T-helper 2 cell treated with Interferon-gamma antibody and Interleukin-4, amounts not matched to agents 5 μg/mL and 100 μg/mL, for 36 hours (primary cell): ENCODE data around the gene KIF1A.
A peak's percentile ranks its signal among the peaks of the same experiment; 100 is the strongest.
"Not testable (repeated sequence)": the region's sequence is repeated elsewhere in the genome, so short reads cannot be mapped to it uniquely, and the experiment has no call there.

Experiments used
- DNase-seq: peaks from one replicate; pipeline ENCODE4 v3.0.0; 2021; ENCODE audit warnings: low spot score
- H3K27ac Mint-ChIP-seq: one replicate; pipeline ENCODE4 v1.8.0; 2021; ENCODE audit warnings: mild to moderate bottlenecking, mixed read lengths
- H3K27me3 Mint-ChIP-seq: one replicate; pipeline ENCODE4 v1.8.0; 2021; ENCODE audit warnings: low read depth, mixed read lengths
- H3K36me3 Mint-ChIP-seq: one replicate; pipeline ENCODE4 v1.8.0; 2021; ENCODE audit warnings: low read depth, mixed read lengths
- H3K4me1 Mint-ChIP-seq: one replicate; pipeline ENCODE4 v1.8.0; 2021; ENCODE audit warnings: low read depth, mixed read lengths
- H3K4me3 Mint-ChIP-seq: one replicate; pipeline ENCODE4 v1.8.0; 2022; ENCODE audit warnings: mild to moderate bottlenecking, moderate library complexity, mixed read lengths
- H3K9me3 Mint-ChIP-seq: one replicate; pipeline ENCODE4 v1.8.0; 2021; ENCODE audit warnings: mixed read lengths

The KIF1A gene

DNA sequence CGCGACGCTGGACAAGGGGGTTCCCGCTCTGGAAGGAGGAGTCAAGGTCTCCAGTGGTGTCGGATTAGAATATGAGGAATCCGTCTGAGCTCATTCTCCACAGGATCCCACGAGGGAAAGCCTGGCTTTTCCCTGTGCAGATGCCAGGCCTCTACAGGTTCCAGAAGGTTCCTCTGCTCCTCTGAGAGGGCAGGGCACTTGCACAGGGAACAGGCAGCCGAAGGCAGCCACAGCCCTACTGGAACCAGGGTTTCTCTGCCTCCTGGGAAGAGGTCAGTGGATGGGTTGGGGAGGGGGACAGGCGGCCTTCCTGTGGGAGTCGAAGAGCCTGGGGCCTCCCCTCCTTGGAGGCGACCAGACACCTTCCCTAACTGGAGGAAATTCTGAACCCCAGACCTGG is 130.0 kb downstream of the KIF1A start:
- no peak overlapping the region for H3K27ac Mint-ChIP-seq
- H3K9me3 Mint-ChIP-seq, result no peaks in the 10 kb centered on the region
- H3K4me3 Mint-ChIP-seq, result no peak overlapping the region
- H3K27me3 Mint-ChIP-seq, result peaks cover 8% of the 10 kb centered on the region
- peaks cover 5% of the 10 kb centered on the region for H3K4me1 Mint-ChIP-seq
- DNase-seq, result no peak
- no peaks in the 10 kb centered on the region for H3K36me3 Mint-ChIP-seq

DNA sequence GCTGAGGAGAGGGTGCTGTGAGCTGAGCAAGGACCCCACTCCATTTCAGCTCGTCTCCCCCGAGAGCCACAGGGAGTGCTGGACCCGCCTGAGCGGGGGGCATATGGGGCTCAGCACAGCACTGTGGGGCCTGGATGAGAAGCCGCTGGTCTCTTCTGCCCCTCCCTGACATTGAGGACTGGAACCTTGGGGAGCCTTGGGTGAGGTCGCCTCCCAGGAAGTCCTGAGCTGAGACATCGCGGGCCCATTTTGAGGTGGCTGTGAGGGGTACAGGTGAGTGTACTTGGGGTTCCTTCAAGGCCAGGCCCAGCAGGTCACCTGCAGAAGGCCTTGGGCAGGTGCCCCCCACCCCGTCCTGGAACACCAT is 131.5 kb downstream of the KIF1A start:
- DNase-seq, result peak; percentile 2

GRCh38 chr2:240687741-240688552 is 132.1 kb downstream of the KIF1A start:
- H3K36me3 Mint-ChIP-seq, result no peaks in the 10 kb centered on the region
- no peak overlapping the region for H3K27ac Mint-ChIP-seq
- H3K27me3 Mint-ChIP-seq, result peaks cover 8% of the 10 kb centered on the region
- H3K4me3 Mint-ChIP-seq, result no peak overlapping the region
- peaks cover 7% of the 10 kb centered on the region for H3K4me1 Mint-ChIP-seq
- no peaks in the 10 kb centered on the region for H3K9me3 Mint-ChIP-seq
- DNase-seq, result peak; percentile 2

More for the DNA sequence above, 131.5 kb downstream of the KIF1A start:
- Mint-ChIP-seq H3K4me3 (no peak overlapping the region), H3K4me1 (peaks cover 7% of the 10 kb centered on the region), H3K27me3 (peaks cover 8% of the 10 kb centered on the region), H3K9me3 (no peaks in the 10 kb centered on the region), H3K36me3 (no peaks in the 10 kb centered on the region), H3K27ac (no peak overlapping the region)

GRCh38 chr2:240687045-240687740 is 132.8 kb downstream of the KIF1A start:
- no peak overlapping the region for H3K4me3 Mint-ChIP-seq
- H3K27me3 Mint-ChIP-seq, result peaks cover 8% of the 10 kb centered on the region
- no peaks in the 10 kb centered on the region for H3K9me3 Mint-ChIP-seq
- no peaks in the 10 kb centered on the region for H3K36me3 Mint-ChIP-seq
- peak; percentile 2 for DNase-seq
- H3K27ac Mint-ChIP-seq, result no peak overlapping the region
- peaks cover 7% of the 10 kb centered on the region for H3K4me1 Mint-ChIP-seq

GRCh38 chr2:240686460-240686859 is 133.6 kb downstream of the KIF1A start:
- peaks cover 7% of the 10 kb centered on the region for H3K4me1 Mint-ChIP-seq
- no peaks in the 10 kb centered on the region for H3K9me3 Mint-ChIP-seq
- no peak overlapping the region for H3K4me3 Mint-ChIP-seq
- peaks cover 8% of the 10 kb centered on the region for H3K27me3 Mint-ChIP-seq
- H3K36me3 Mint-ChIP-seq, result no peaks in the 10 kb centered on the region
- H3K27ac Mint-ChIP-seq, result no peak overlapping the region
- peak; percentile 3 for DNase-seq

- Mint-ChIP-seq H3K4me3 (no peak overlapping the region), H3K27ac (no peak overlapping the region), H3K9me3 (no peaks in the 10 kb centered on the region), H3K36me3 (no peaks in the 10 kb centered on the region), H3K4me1 (peaks cover 7% of the 10 kb centered on the region), H3K27me3 (peaks cover 8% of the 10 kb centered on the region)
- no peak for DNase-seq
Measured at GRCh38 chr2:240685771-240686371, 134.1 kb downstream of the KIF1A start.

- not testable (repeated sequence) for H3K27ac Mint-ChIP-seq, H3K36me3 Mint-ChIP-seq, DNase-seq, H3K4me1 Mint-ChIP-seq, H3K9me3 Mint-ChIP-seq, H3K27me3 Mint-ChIP-seq
- peak overlapping the region; percentile 12 for H3K4me3 Mint-ChIP-seq
Measured at GRCh38 chr2:240683980-240684728, 135.9 kb downstream of the KIF1A start.

DNA sequence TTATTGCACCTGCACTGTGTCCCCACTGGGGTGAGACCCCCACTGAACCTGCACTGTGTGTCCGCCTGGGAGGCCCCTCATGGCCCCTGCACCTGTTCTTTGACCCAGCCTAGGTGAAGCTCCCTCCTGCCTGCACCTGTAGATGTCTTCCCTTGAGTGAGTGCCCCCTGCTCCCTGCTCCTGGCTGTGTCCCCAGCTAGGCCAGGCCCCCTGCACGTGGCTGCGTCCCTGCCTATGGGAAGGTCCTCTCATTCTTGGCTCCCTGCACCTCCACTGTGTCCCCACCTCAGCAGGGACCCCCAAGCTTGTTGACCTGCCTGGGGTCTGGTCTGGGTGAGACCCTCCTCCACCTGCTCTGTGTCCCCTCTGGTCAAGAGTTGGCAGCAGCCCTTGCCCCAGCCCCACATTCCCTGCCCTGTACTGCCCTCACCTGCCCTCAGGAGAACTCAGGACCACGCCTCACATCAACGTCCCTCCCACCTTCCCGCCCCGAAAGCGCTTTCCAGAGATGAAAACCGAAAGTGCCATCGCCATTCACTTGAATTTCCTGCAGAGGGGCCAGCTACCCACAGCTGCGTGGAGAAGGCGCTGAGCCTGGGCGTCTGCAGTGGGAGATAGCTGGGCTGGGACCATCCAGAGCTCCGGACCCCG is 136.6 kb downstream of the KIF1A start:
- not testable (repeated sequence) for H3K27ac Mint-ChIP-seq, H3K27me3 Mint-ChIP-seq, H3K4me1 Mint-ChIP-seq, H3K36me3 Mint-ChIP-seq, H3K9me3 Mint-ChIP-seq, DNase-seq
- H3K4me3 Mint-ChIP-seq, result peak overlapping the region; percentile 12

DNA sequence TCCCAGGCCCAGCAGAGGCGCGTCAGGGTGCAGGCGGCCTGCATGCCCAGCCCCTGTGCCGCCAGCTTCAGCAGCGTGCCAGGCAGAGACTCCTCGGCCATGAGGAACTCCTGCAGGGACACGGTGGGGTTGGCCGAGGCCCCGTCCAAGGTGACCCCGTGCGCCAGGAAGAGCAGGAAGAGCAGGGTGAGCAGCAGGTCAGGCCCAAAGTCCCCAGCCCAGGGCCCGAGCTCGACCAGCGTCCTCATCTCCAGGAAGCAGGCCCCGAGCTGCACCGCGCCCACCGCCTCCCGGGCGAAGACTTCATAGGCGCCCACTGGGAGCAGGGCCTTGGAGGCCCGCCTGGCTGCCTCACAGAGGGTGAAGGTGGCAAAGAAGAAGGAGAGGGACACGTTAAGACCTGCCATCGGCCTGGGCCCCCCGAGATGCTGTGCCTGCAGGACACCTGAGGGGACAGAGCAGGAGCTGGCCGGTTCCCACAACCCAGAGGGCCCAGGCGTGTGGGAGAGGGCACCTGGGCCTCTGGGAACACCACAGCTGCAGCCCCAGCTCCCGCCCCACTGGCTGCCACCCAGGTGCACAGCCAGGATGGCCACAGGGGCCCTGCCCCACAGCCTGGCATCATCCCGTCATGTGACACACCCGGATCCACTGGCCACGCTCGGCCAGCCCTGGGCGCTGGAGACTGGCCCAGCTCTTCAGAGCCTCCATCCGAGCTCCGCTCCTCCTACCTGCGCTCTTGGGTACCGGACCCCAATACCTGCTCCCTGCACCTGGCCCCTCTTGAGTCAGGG is 137.4 kb downstream of the KIF1A start, which contains the start of gene AQP12B:
Gene AQP12B, minus strand, starts transcription at position 455 of the 794 bp plus-strand sequence. Its CDS starts 48 bp downstream, at position 407.
- H3K4me1 Mint-ChIP-seq, DNase-seq, H3K27me3 Mint-ChIP-seq, H3K9me3 Mint-ChIP-seq, H3K36me3 Mint-ChIP-seq, H3K27ac Mint-ChIP-seq, H3K4me3 Mint-ChIP-seq: not testable (repeated sequence)

DNA sequence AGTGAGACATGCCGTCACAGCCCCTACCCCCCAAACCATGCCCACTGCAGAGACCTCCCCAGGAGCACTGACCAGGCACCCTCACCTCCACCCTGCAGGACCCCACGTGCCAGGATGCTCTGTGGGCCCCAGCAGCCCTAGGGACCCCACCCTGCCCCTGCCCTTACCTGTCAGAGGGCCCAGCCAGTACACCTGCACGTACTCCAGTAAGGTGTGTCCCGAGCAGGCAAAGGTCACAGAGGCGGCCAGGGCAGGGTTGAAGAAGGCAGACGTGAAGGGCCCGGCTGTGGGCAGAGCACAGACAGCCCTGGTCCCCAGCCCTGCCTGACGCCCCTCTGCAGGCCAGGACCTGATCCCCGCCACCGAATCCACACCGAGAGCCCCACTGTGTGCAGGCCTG is 139.8 kb downstream of the KIF1A start:
- H3K27ac Mint-ChIP-seq, H3K4me3 Mint-ChIP-seq, H3K4me1 Mint-ChIP-seq, H3K27me3 Mint-ChIP-seq, H3K9me3 Mint-ChIP-seq, DNase-seq, H3K36me3 Mint-ChIP-seq: not testable (repeated sequence)

DNA sequence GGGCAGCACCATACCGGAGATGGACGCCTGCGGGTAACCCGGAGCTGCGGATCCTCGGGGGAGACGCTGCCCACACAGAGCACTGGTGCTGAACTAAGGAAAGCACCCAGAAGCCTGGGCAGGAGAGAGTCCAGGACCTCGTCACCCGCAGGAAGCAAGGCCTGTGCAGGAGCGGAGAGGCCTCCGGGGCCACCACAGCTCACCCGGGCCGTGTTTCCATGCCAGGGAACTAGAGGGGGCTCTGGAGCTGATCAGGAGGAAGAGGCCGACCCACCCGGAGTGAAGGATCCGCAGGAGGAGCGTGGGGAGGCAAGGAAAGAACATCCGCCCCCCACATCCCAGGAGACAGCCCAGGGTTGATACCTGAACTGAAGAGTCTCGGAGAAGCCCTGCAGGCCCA is 141.1 kb downstream of the KIF1A start:
- not testable (repeated sequence) for DNase-seq, H3K4me1 Mint-ChIP-seq, H3K27ac Mint-ChIP-seq, H3K36me3 Mint-ChIP-seq, H3K9me3 Mint-ChIP-seq, H3K4me3 Mint-ChIP-seq, H3K27me3 Mint-ChIP-seq

- not testable (repeated sequence) for H3K4me3 Mint-ChIP-seq, H3K36me3 Mint-ChIP-seq, H3K4me1 Mint-ChIP-seq, H3K9me3 Mint-ChIP-seq, H3K27ac Mint-ChIP-seq, H3K27me3 Mint-ChIP-seq, DNase-seq
Measured at GRCh38 chr2:240678043-240678442, 142.0 kb downstream of the KIF1A start.

DNA sequence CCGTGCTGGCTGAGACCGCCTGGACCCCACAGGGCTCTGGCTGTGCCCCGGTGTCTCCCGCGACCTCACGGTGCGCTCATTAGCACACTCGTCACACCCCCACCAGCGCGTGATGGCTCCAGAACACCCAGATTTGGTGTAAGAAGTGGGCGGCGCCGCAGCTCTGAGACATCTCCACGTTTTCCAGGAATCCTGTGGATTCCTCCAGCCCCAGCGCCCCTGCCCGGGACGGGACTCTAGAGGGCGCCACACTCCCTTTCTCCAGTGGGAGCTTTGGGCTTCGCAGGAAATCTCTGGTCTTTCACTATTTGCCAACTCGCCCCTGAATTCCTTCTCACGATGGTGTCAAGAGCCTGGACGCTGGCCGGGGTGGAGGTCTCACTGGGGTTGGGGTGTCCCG is 144.7 kb downstream of the KIF1A start:
- not testable (repeated sequence) for H3K9me3 Mint-ChIP-seq, DNase-seq, H3K36me3 Mint-ChIP-seq, H3K4me3 Mint-ChIP-seq, H3K27ac Mint-ChIP-seq, H3K4me1 Mint-ChIP-seq
- H3K27me3 Mint-ChIP-seq, result peaks cover 26% of the 10 kb centered on the region
